NCI-H2196 (cell line): ENCODE measurements around the gene RAB26.

ENCODE experiments used
- DNase-seq: peaks from one replicate; lab custom pipeline; 2025; ENCODE audit not compliant: unreplicated experiment; lab: John Stamatoyannopoulos, UW

The RAB26 gene

DNA sequence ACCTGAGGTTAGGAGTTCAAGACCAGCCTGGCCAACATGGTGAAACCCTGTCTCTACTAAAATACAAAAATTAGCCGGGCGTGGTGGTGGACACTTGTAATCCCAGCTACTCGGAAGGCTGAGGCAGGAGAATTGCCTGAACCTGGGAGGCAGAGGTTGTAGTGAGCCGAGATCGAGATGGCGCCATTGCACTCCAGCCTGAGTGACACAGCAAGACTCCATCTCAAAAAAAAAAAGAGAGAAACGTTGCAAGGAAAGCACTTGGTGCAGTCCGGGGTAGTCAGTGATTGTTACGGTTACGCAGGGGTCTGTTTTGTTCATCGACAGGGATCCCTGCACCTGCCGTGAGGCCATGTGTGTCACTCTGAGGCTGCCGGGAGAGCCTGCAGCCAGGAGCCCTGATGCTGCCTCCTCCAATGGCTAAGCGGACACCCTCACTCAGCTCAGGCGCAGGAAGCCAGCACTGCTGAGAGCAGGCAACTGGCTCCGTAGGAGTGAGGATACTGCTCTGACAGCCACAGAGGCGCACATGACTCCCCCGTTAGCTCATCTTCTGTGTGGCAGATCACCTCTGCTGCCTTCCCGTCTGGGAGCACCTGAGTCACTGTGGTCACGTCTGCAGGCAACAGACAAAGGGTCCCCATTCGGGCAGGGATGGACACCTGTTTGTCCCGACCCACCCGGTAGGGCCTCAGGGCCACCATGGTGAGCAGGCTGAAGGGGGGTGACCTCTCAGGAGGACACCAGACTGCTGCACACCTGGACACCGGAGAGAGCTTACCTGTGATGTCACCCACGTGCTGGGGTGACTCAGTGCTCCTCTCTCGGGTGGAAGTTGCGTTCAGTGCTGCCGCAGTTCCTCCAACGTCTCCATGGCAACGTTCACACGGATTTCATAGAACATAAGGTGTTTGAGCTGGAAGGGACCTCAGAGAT lies 5.2 kb upstream of the RAB26 start:
- DNase-seq: no peak

- no peak for DNase-seq
Measured at GRCh38 chr16:2143878-2144485, 4.4 kb upstream of the RAB26 start.

DNA sequence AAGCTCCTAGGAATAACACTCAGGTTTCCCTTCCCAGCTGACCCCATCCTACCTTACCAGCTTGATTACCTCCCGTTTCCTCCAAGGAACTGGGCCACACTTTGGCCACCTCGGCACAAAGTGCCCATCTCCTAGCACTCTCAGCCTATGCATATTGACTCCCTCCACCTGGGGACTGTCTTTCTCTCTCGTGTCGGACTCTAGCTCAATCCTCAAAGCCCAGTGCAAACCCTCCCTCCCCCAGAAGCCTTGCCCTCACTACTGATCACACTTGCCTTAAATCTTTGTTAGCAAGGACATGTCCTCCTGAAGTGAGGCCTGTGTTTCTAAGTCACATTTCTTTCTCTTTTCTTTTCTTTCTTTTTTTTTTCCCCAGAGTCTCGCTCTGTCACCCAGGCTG lies 2.6 kb upstream of the RAB26 start:
- DNase-seq: no peak

DNA sequence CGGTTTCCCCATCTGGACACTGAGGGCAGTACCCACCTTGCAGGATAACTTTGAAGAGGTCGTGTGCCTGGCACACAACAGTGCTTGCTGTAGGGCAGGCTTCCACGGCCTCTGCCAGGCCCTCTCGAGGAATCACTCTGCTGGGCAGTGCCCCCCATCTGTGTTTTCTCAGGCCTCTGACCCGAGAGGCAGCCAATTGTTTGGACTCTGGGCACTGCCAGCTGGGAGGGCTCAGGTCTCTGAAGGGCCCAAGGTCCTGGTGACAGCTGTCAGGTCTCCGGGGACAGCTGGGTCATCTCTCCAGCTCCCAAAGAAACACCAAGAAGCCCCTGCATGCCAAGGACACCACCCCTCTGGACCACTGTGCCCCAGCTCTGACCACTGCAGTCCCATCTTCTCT lies 1.0 kb upstream of the RAB26 start:
- DNase-seq: no peak

- DNase-seq: peak; percentile 36
Measured at GRCh38 chr16:2148714-2149629, 547 bp downstream of the RAB26 start.

DNA sequence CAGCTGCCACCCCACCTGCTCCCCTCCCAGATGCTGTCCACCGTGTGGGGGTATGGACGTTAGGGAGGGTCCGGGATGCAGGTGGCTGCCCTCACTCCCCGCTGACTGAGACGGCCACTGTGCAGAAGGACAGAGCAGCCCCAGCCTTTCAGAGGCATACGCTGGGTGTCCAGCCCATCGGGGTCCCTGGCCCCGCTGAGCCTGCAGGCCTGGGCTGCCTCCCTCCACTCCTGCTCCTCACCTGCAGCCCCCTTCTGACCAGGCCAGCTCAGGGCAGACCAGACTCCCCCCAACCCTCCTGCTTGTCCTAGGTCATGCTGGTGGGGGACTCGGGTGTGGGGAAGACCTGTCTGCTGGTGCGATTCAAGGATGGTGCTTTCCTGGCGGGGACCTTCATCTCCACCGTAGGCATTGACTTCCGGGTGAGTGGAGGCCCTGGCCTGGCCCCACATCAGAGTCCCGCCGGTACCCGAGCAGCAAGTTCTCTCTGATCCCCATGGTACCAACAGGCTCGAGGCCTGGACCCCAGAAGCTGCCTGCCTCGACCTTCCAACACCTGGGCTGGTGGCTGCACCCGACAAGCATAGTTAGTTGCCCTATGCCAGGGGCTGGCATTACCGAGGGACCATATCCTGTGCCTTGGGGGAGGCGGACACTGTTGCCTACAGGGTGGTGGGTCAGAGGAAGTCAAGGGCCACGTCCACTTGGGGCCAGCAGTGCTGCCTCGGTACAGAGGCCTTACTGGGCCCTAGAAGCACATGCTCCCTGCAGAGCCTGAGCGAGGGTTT lies 1.4 kb downstream of the RAB26 start:
- DNase-seq: no peak

DNA sequence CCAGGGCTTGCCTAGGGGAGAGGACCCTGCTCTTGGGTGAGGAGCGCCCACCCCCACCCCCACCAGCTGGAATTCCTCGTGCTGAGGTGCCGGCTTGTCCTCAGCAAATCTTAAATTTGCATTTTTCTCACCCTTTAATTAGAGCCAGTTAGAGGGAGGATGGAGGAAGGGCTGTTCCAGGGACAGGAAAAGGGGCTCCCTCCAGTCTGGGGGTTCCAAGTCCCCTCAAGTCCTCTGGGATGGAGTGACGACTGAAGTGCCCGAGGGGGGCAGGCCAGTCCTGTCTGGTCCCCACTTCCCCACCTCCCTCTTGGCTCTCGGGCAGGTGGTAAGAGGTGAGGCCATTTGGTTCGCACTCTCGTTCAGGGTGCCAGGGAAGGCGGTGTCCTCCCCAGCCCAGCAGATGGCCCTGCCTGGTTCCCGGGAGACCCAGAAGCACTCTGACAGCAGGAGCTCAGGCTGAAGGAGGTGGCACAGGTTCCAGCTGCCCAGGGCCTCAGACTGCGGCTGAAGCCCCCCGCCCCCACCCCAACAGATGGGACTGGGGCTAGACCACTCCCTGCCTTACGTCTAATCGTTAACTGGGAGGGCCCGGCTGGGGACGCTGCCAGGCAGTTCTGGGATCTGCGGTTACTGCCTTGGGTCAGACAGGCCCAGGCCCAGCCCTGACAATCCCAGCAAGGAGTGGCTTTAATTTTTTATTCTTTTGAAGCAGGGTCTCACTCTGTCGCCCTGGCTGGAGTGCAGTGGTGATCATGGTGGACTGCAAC lies 2.2 kb downstream of the RAB26 start:
- peak; percentile 56 for DNase-seq

GRCh38 chr16:2151188-2152091 lies 3.0 kb downstream of the RAB26 start:
- DNase-seq: no peak

- no peak for DNase-seq
Measured at GRCh38 chr16:2152695-2153506, 4.5 kb downstream of the RAB26 start.

DNA sequence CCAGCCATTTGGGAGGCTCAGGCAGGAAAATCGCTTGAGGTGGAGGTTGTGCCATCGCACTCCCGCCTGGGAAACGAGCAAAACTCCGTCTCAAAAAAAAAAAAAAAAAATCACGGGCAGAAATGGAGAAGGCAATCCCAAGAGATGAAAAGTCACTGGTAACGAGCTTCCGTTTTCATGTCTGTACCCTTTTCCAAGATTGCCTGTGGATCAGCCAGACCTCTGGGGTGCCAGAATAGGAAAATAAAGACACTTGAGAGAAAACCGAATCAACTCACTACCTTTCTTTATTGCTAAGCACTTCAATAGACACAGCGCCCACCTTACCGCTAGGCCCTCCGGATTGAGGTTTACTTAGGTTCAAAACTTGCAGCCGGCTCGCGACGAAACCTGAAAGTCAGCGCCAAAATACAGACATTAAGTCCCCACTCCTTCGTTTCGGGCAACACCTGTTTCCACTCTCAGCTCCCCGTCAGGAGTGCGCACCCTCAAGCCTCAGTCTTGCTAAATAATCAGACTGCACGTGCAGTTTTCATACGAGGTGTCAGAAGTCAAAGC lies 6.2 kb downstream of the RAB26 start:
- DNase-seq: no peak

DNA sequence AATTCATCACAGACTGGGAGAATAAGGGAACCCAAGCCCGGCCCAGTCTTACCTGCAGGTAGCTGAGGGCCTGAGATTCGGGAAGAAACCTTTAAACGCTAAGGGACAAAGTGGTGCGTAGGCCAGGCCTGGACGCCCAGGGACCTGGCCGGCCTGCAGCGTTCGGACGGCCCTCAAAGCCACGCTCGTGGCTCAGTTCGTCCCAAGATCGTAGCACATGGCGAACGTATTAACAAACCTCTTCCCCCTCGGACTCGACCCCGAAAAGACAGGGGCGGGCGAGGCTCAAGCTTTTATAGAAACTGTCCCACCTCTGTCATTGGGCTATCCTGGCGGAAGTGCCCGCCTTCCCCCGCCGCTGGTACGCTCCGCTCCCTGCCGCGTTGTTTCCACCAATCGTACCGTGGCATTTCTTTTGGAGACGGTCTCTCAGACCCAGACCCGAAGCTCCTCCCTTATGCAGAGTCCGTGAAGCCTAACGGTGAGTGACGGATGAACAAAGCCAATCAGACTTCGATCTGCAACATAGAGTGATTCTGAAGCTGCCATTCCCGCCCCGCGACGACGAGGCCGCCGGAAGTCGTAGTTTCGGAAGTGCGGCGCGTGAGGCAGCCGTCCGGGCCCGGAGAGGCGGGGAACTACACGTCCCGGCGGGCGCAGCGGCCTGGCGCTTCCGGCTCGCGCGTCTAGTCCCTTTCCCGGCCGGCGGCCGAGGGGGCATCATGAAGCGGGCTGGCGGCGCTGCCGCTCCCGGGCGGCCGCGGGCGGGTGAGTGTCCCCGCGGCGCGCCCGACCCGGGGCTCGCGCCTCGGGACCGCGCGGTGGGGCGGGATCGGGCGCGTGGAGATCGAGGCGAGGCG lies 6.9 kb downstream of the RAB26 start, which contains the start of gene TRAF7:
TSS of gene TRAF7 (plus strand) at position 692 of the 860 bp plus-strand sequence. CDS start 8,139 bp downstream, outside the sequence.
- DNase-seq: peak; percentile 99

- DNase-seq: no peak
Measured at GRCh38 chr16:2155977-2156848, 7.8 kb downstream of the RAB26 start.

- DNase-seq: no peak
Measured at GRCh38 chr16:2156849-2157224, 8.4 kb downstream of the RAB26 start.

DNA sequence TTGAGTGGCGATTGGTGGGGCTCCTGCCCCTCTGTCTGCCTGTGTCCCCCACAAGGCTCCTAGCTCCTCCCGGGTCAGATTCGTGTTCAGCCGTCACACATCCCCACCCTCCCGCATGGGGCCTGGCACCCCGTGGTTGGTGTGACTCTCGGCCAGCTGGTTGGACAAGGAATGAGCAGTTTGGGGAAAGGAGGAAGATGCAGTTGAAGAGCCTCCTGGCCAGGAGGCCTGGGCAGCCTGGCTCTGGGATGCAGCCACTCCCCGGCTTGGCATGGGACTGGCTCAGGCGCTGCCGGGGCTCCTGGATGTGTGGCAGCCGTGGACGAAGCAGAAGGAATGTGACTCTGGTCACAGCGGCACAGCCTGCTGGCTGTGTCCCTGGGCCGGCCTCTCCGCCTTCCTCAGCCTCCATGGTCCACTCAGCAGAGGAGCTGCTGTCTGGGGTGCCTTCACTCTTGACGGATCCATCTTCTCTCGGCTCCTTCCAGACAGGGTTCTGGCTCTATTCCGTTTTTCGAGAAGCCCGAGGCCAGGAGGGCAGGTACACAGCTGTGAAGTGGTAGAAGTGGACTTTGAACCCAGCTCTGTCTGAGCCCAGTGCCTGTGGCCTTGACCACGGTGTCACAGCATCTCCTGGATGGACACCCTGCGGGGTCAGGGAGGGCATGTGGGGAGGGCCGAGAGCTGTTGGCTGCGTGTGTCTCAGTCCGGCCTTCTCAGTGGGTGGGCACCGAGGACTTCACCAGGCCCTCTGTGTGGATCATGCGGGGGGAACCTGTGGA lies 9.2 kb downstream of the RAB26 start:
- no peak for DNase-seq

DNA sequence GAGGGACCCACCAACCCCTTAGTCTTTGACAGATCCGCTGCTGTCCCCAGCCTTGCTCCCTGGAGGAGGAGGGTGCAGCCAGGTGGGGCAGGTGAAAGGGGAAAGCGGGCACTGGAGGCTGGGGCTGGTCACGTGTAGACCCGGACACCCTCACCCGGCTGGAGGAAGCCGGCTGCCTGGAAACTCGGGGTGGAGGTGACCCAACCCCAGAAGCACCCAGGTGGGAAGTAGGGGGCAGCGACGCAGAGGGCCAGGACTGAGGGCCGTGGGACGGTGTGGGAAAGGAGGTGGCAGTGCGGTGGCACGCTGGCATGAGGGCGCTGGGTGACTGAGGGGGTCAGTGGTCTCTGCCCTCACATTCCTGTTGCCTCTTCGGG lies 9.8 kb downstream of the RAB26 start:
- no peak for DNase-seq
